Keratinocyte (primary cell): ENCODE measurements around the gene LARGE1. TPM values are rescaled to one million over a fixed set of nuclear protein-coding genes. Genes with fewer than 3 reads are reported as not detected.

ENCODE experiments used
- DNase-seq: peaks from one replicate; pipeline ENCODE4 v3.0.0-alpha.2; 2011; ENCODE audit warnings: low read depth, missing footprints, low spot score
- FAIRE-seq: peaks from 2 replicates; lab custom pipeline; 2011; peaks lifted over from hg19 to GRCh38; lab: Jason Lieb, UNC
- H2AFZ ChIP-seq: 2 replicates; pipeline ENCODE4 v1.6.0; 2012; ENCODE audit warnings: low read length, control low read depth, inconsistent platforms; ENCODE audit not compliant: control insufficient read depth
- H3K27ac ChIP-seq: 2 replicates; pipeline ENCODE4 v1.5.1; 2011; ENCODE audit warnings: low read length; ENCODE audit not compliant: control insufficient read depth, insufficient read depth
- H3K27me3 ChIP-seq: 3 replicates; pipeline ENCODE4 v1.6.0; 2011; ENCODE audit warnings: low read length; ENCODE audit not compliant: control insufficient read depth, insufficient read depth; ENCODE audit errors: extremely low read depth
- H3K36me3 ChIP-seq, 2 experiments: 2 replicates in 1 of 2; 3 replicates in 1 of 2; pipeline ENCODE4 v1.5.1; 2011; ENCODE audit warnings: low read length in 2 of 2, mild to moderate bottlenecking in 1 of 2; ENCODE audit not compliant: control insufficient read depth in 2 of 2, insufficient read depth in 2 of 2; ENCODE audit errors: extremely low read depth in 1 of 2
- H3K4me1 ChIP-seq: 3 replicates; pipeline ENCODE4 v1.5.1; 2011; ENCODE audit warnings: low read length; ENCODE audit not compliant: control insufficient read depth, insufficient read depth; ENCODE audit errors: extremely low read depth
- H3K4me2 ChIP-seq: 3 replicates; pipeline ENCODE4 v1.6.0; 2011; ENCODE audit warnings: low read depth, low read length; ENCODE audit not compliant: control insufficient read depth, insufficient read depth; ENCODE audit errors: extremely low read depth
- H3K4me3 ChIP-seq, 3 experiments: fragments of 200-600 bp in 1 of 3; sonication (generic) in 1 of 3; 2 replicates in 2 of 3; 3 replicates in 1 of 3; pipeline ENCODE4 v1.5.1; 2011 to 2016; ENCODE audit warnings: low read length in 3 of 3, mild to moderate bottlenecking in 3 of 3, control low read depth in 2 of 3, inconsistent platforms in 1 of 3, low read depth in 1 of 3, mixed read lengths in 1 of 3, mixed run types in 1 of 3, moderate library complexity in 1 of 3; ENCODE audit not compliant: control insufficient read depth in 2 of 3, insufficient read depth in 2 of 3; ENCODE audit errors: extremely low read depth in 1 of 3
- H3K79me2 ChIP-seq: 2 replicates; pipeline ENCODE4 v1.6.0; 2012; ENCODE audit warnings: low read length; ENCODE audit not compliant: control insufficient read depth, insufficient read depth
- H3K9ac ChIP-seq: 3 replicates; pipeline ENCODE4 v1.6.0; 2011; ENCODE audit warnings: low read length; ENCODE audit not compliant: control insufficient read depth, insufficient read depth; ENCODE audit errors: extremely low read depth
- H3K9me1 ChIP-seq: 3 replicates; pipeline ENCODE4 v1.6.0; 2011; ENCODE audit warnings: low read length; ENCODE audit not compliant: control insufficient read depth, insufficient read depth; ENCODE audit errors: extremely low read depth
- H3K9me3 ChIP-seq: 2 replicates; pipeline ENCODE4 v1.5.1; 2012; ENCODE audit warnings: low read depth, low read length; ENCODE audit not compliant: control insufficient read depth
- H4K20me1 ChIP-seq: 3 replicates; pipeline ENCODE4 v1.6.0; 2011; ENCODE audit warnings: low read length; ENCODE audit not compliant: control insufficient read depth, insufficient read depth; ENCODE audit errors: extremely low read depth
- EZH2 ChIP-seq: IDR thresholded peaks from one replicate; pipeline ENCODE4 v1.6.1; 2012; ENCODE audit warnings: inconsistent platforms, mild to moderate bottlenecking, low read length, moderate library complexity
- dilution Hi-C: fragments of 300-500 bp; cut with MboI; formaldehyde crosslinking; loops from one replicate; pipeline ENCODE4 v1.7.0; 2020; ENCODE audit warnings: low sequenced_read_pairs; ENCODE audit not compliant: extremely low pct_ligation_motif_present
- polyA plus RNA-seq, 5 experiments: library from polyadenylated mRNA; depleted of rRNA in 3 of 5; stranded (reverse) in 3 of 5; stranded (forward) in 1 of 5; unstranded in 1 of 5; fragments of >200 nt; gene quantifications; 1 replicate in 1 of 5; 2 replicates in 3 of 5; 3 replicates in 1 of 5; pipeline versions ENCODE4 v1.2.1 to v1.2.3, GENCODE V29; 2011 to 2012; ENCODE audit warnings: missing spikeins in 2 of 5, low read depth in 1 of 5, low replicate concordance in 1 of 5
- TF ChIP-seq, protein P1 (sequence below), 3 experiments: IDR thresholded peaks in 1 of 3; conservative IDR thresholded peaks in 1 of 3; optimal IDR thresholded peaks in 1 of 3; 2 replicates in 2 of 3; 3 replicates in 1 of 3; pipeline versions ENCODE3 to v1.5.1; 2011; ENCODE audit warnings: low read length in 3 of 3, mild to moderate bottlenecking in 3 of 3, moderate library complexity in 2 of 3, control low read depth in 1 of 3, inconsistent platforms in 1 of 3; ENCODE audit not compliant: insufficient read depth in 2 of 3; ENCODE audit errors: extremely low read depth in 1 of 3

Gene LARGE1
- polyA plus RNA-seq, 1 donor (not counting 4 experiments of a cell fraction or from before 2014, with no cell fraction given), result 4.5 TPM

DNA sequence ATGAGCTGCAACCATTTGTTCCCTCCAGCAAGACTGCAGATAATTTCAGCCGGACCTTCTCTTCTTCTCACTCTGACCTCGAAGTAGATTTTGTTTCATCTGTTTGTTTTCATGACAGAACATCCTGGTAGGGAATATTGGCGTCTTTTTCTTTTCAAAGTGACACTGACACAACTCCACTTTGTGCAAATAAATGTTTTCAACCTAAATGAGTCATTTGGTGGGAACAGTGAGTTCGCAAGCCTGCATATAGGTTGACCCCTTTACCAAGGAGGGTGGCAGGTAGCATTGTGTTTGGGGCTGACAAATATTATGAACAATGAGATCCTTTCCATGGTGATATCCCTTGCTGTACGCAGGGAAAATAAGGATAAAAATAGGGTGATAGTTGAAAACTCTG is 55.0 kb downstream of the LARGE1 start:
- no peak for DNase-seq
- no peak for TF ChIP-seq EZH2
- TF ChIP-seq, protein P1, sequence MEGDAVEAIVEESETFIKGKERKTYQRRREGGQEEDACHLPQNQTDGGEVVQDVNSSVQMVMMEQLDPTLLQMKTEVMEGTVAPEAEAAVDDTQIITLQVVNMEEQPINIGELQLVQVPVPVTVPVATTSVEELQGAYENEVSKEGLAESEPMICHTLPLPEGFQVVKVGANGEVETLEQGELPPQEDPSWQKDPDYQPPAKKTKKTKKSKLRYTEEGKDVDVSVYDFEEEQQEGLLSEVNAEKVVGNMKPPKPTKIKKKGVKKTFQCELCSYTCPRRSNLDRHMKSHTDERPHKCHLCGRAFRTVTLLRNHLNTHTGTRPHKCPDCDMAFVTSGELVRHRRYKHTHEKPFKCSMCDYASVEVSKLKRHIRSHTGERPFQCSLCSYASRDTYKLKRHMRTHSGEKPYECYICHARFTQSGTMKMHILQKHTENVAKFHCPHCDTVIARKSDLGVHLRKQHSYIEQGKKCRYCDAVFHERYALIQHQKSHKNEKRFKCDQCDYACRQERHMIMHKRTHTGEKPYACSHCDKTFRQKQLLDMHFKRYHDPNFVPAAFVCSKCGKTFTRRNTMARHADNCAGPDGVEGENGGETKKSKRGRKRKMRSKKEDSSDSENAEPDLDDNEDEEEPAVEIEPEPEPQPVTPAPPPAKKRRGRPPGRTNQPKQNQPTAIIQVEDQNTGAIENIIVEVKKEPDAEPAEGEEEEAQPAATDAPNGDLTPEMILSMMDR (optimal IDR thresholded peaks at IDR 0.05 in 1 of 3, IDR thresholded peaks at IDR 0.05 in 1 of 3, conservative IDR thresholded peaks at IDR 0.05 in 1 of 3; ENCODE audit: extremely low read depth in 1 of 3, insufficient read depth in 2 of 3, low read length in 3 of 3), result no peak
- no peaks in the 10 kb centered on the region for H3K9me3 ChIP-seq
- FAIRE-seq, result no peak
- no peaks in the 10 kb centered on the region for H4K20me1 ChIP-seq
- no peak overlapping the region for H3K4me2 ChIP-seq
- H3K4me1 ChIP-seq, result no peaks in the 10 kb centered on the region
- no peak overlapping the region for H2AFZ ChIP-seq
- no peak overlapping the region for H3K27ac ChIP-seq
- no peak overlapping the region for H3K9ac ChIP-seq
- dilution Hi-C loops, result no loop called here
- H3K27me3 ChIP-seq, result no peaks in the 10 kb centered on the region
- H3K79me2 ChIP-seq, result peaks cover 2% of the 10 kb centered on the region
- no peaks in the 10 kb centered on the region for H3K9me1 ChIP-seq
- no peaks in the 10 kb centered on the region for H3K36me3 ChIP-seq
- no peak overlapping the region for H3K4me3 ChIP-seq

DNA sequence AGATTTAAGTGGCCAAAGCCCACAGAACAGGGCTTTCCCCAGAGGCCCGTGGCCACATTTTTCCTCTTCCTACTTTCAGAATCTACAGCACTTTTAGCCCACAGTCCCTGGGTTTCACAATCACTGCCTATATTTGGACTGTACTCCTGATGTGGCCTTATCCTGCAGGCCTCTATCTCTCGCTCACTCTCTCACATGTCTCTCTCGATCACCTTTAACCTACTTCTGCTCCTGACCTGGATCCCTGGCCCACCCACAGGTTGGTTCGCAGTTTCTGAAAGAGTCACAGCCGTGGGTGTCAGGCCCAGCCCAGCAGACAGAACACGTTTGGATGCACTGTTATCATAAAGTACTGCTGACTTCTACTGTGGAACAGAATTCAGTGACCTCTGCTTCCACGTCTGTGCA is 55.5 kb downstream of the LARGE1 start:
- no peaks in the 10 kb centered on the region for H3K27me3 ChIP-seq
- no peaks in the 10 kb centered on the region for H3K36me3 ChIP-seq
- DNase-seq, result no peak
- no peaks in the 10 kb centered on the region for H3K9me1 ChIP-seq
- no peak overlapping the region for H2AFZ ChIP-seq
- no peak overlapping the region for H3K27ac ChIP-seq
- H3K9me3 ChIP-seq, result no peaks in the 10 kb centered on the region
- no peak for TF ChIP-seq EZH2
- TF ChIP-seq, protein P1 (optimal IDR thresholded peaks at IDR 0.05 in 1 of 3, IDR thresholded peaks at IDR 0.05 in 1 of 3, conservative IDR thresholded peaks at IDR 0.05 in 1 of 3; ENCODE audit: extremely low read depth in 1 of 3, insufficient read depth in 2 of 3, low read length in 3 of 3), result no peak
- dilution Hi-C loops, result no loop called here
- H3K9ac ChIP-seq, result no peak overlapping the region
- peaks cover 2% of the 10 kb centered on the region for H3K79me2 ChIP-seq
- H3K4me1 ChIP-seq, result no peaks in the 10 kb centered on the region
- no peaks in the 10 kb centered on the region for H4K20me1 ChIP-seq
- no peak for FAIRE-seq
- no peak overlapping the region for H3K4me3 ChIP-seq
- no peak overlapping the region for H3K4me2 ChIP-seq
